RWPE2 (cell line): Measurements from ENCODE around the gene ARNT2.

Experiments
- ATAC-seq: fragments of 200-7000 bp; cut with Tn5 transposase; 3 replicates; pipeline ENCODE4 v1.9.1; 2021; ENCODE audit warnings: low read depth
- DNase-seq: peaks from one replicate; pipeline ENCODE4 v3.0.0-alpha.2; 2020; ENCODE audit warnings: low spot score
- H3K27ac ChIP-seq: fragments of 450-650 bp; 2 replicates; pipeline ENCODE4 v1.5.1; 2017; ENCODE audit warnings: mild to moderate bottlenecking; ENCODE audit not compliant: poor library complexity, severe bottlenecking
- H3K27me3 ChIP-seq: fragments of 250-450 bp; sonication (Bioruptor Pico); 2 replicates; pipeline ENCODE4 v1.5.1; 2021; ENCODE audit warnings: mild to moderate bottlenecking, moderate library complexity; ENCODE audit not compliant: insufficient read depth, poor library complexity, severe bottlenecking
- H3K36me3 ChIP-seq: fragments of 250-450 bp; sonication (Bioruptor Pico); 2 replicates; pipeline ENCODE4 v1.5.1; 2020; ENCODE audit warnings: low read depth, mild to moderate bottlenecking, moderate library complexity
- H3K4me1 ChIP-seq: fragments of 250-450 bp; sonication (Bioruptor Pico); 2 replicates; pipeline ENCODE4 v1.5.1; 2021; ENCODE audit warnings: mild to moderate bottlenecking, moderate library complexity; ENCODE audit not compliant: insufficient read depth, poor library complexity, severe bottlenecking
- H3K4me3 ChIP-seq: fragments of 250-450 bp; sonication (Bioruptor Pico); 2 replicates; pipeline ENCODE4 v1.5.1; 2021; ENCODE audit warnings: mild to moderate bottlenecking, moderate library complexity; ENCODE audit not compliant: severe bottlenecking
- H3K9me3 ChIP-seq: fragments of 250-450 bp; sonication (Bioruptor Pico); 2 replicates; pipeline ENCODE4 v1.5.1; 2021; ENCODE audit warnings: mild to moderate bottlenecking, moderate library complexity; ENCODE audit not compliant: severe bottlenecking
- TF ChIP-seq, protein P1 (sequence below): fragments of 450-650 bp; IDR thresholded peaks from one replicate; pipeline ENCODE4 v1.5.1; 2017; ENCODE audit warnings: mild to moderate bottlenecking, moderate library complexity; ENCODE audit not compliant: poor library complexity, severe bottlenecking

The ARNT2 gene

DNA sequence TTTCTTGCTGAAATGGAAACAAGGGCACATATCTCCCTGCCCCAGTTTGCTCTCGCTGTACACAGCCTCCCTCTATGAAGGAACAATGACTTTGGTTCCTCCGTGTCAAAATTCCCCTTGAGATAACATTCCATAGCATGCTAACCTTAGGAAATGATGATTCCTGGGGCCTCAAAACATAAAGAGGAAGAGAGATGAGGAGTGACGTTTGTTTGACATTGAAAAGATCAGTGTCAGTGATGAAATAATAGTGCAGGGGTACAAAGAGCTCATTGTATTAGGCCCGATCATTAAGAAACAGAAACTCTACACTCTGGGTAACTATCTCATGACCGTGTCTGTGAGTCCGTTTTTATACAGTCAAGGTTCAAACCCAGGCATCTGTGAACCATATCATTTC lies 55.2 kb downstream of the ARNT2 start:
- DNase-seq (no peak), ATAC-seq (no peak)
- H3K9me3 ChIP-seq: no peaks in the 10 kb centered on the region
- no peak overlapping the region for H3K4me3 ChIP-seq
- H3K27ac ChIP-seq: no peak overlapping the region
- TF ChIP-seq, protein P1, sequence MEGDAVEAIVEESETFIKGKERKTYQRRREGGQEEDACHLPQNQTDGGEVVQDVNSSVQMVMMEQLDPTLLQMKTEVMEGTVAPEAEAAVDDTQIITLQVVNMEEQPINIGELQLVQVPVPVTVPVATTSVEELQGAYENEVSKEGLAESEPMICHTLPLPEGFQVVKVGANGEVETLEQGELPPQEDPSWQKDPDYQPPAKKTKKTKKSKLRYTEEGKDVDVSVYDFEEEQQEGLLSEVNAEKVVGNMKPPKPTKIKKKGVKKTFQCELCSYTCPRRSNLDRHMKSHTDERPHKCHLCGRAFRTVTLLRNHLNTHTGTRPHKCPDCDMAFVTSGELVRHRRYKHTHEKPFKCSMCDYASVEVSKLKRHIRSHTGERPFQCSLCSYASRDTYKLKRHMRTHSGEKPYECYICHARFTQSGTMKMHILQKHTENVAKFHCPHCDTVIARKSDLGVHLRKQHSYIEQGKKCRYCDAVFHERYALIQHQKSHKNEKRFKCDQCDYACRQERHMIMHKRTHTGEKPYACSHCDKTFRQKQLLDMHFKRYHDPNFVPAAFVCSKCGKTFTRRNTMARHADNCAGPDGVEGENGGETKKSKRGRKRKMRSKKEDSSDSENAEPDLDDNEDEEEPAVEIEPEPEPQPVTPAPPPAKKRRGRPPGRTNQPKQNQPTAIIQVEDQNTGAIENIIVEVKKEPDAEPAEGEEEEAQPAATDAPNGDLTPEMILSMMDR: no peak
- peaks cover 9% of the 10 kb centered on the region for H3K4me1 ChIP-seq
- H3K27me3 ChIP-seq: no peaks in the 10 kb centered on the region
- H3K36me3 ChIP-seq: no peaks in the 10 kb centered on the region

DNA sequence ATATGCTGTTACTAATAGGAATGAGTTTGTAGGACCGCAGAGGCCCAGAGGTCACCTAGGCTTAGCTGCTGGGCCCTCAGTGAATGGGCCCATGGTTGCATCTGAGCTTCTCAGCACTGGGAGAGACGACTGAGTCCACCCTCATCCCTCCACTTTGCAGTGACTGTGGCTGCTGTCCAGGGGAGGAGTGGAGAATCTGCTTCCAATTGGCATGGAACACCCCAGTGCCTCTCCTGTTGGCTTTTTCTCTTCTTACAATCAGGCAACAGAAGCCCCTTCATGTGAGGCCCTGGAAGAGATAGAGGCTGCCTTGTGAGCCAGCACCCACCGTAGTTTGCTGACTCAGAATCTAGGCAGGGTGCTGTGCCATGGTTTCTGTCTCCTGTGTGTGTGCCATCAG lies 55.6 kb downstream of the ARNT2 start:
- no peak overlapping the region for H3K4me3 ChIP-seq
- ATAC-seq: no peak
- DNase-seq: no peak
- peaks cover 8% of the 10 kb centered on the region for H3K4me1 ChIP-seq
- TF ChIP-seq, protein P1: no peak
- no peaks in the 10 kb centered on the region for H3K27me3 ChIP-seq
- no peaks in the 10 kb centered on the region for H3K9me3 ChIP-seq
- no peaks in the 10 kb centered on the region for H3K36me3 ChIP-seq
- no peak overlapping the region for H3K27ac ChIP-seq

DNA sequence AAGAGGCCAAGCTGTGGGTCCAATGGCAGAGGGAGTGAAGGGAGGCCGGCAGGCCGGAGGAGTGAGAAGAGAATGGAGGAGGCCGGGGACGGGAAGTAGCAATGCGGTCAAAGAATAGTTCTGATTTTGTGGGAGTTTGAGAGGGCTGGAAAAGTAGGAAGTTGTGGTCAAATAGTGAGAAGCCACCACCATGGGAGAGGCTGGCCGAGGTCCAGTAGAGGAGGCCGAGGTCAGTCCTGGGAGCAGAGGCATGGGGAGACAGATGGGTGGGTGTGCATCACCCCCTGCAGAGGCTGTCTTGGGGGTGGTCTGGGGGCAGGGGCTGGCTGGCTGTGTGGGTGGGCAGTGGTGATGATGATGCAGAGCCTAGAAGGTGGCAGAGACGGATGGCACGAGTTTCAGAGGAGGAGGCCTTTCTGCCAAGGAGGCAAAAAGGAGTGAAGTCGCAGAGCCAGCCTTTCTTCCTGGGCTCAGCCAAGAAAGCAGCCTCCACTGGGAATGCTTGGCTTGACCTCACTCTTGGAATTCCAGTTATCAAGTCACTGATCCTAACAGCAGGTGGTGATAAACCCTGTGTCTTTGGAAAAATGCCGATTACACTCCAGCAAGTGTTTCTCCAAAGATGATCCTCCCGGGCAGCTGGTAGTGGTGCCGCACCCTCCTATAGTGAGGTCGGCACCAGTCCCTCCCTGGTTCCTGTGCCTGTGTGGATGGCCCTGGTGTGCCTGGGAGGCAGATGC lies 57.3 kb downstream of the ARNT2 start:
- ATAC-seq: no peak
- Histone ChIP-seq H3K9me3 (no peaks in the 10 kb centered on the region), H3K4me3 (no peak overlapping the region), H3K27me3 (no peaks in the 10 kb centered on the region), H3K27ac (no peak overlapping the region), H3K36me3 (no peaks in the 10 kb centered on the region), H3K4me1 (no peaks in the 10 kb centered on the region)
- no peak for DNase-seq
- TF ChIP-seq, protein P1: no peak

DNA sequence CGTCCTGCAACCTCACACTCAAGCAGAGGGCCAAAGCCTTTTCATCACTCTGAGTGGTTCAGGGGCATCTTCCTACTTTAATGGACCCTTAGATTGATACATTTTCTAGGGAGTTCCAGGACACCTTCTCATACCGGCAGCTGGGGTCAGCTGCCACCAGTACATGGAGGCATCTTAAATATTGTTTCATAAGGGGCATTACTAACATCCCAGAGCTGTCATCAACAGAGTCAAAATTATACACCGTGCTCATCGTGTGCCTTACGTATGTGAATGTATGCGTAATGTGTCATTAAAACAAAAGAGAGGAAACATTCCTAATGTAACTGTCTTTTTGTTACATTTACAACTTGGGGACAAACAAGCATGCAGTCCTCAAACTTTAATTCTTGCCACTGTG lies 57.9 kb downstream of the ARNT2 start:
- DNase-seq (no peak), ATAC-seq (no peak)
- no peaks in the 10 kb centered on the region for H3K9me3 ChIP-seq
- H3K4me3 ChIP-seq: no peak overlapping the region
- no peak overlapping the region for H3K27ac ChIP-seq
- TF ChIP-seq, protein P1: no peak
- H3K4me1 ChIP-seq: no peaks in the 10 kb centered on the region
- no peaks in the 10 kb centered on the region for H3K36me3 ChIP-seq
- no peaks in the 10 kb centered on the region for H3K27me3 ChIP-seq

DNA sequence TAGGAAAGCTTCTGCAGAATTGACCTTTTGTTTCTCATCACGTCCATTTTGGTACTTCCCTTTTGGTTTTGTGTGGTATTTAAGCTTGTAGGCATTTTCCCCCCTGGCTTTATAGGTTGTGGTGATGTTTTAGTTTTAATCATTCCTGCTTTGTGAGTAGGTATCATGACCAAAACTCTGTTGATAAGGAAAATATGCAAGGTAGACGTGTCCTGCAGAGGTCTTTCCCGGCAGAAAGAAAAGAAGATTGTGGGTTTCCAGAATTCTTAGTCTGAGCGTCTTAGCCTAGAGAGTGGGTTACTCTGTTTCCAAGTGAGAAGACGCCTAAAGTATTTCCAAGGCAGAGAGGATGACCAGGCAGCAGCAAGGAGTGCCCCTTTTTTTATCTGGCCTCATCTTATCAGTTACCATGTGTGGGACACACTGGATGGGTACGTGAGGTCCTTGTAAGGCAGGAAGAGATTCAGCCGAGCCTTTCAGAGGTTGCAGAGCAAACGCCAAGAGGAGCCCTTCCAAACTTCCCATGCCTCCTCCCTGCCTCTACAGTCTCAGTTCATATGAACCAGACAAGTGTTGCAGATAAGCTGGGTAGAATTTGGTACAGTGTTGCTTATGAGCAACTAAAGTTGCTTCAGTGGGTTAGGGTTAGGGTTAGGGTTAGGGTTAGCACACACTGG lies 58.8 kb downstream of the ARNT2 start:
- no peak for DNase-seq
- Histone ChIP-seq H3K27me3 (no peaks in the 10 kb centered on the region), H3K27ac (no peak overlapping the region), H3K36me3 (no peaks in the 10 kb centered on the region), H3K9me3 (no peaks in the 10 kb centered on the region), H3K4me1 (no peaks in the 10 kb centered on the region), H3K4me3 (no peak overlapping the region)
- TF ChIP-seq, protein P1: no peak
- ATAC-seq: no peak
